Measurements from ENCODE around the gene CD81. TPM values are rescaled to one million over a fixed set of nuclear protein-coding genes. Genes with fewer than 3 reads are reported as not detected.
A peak's percentile ranks its signal among the peaks of the same experiment; 100 is the strongest.

The CD81 gene
- total and polyA plus RNA-seq, 4 donors, result 412 to 708 (median 642) TPM

- peak overlapping the region; percentile 94 to 99 for H3K9ac ChIP-seq (ENCODE audit: insufficient read depth in 1 of 2, low read length in 2 of 2)
- H3K4me3 ChIP-seq, result peak overlapping the region; percentile 81
- H3K27ac ChIP-seq (ENCODE audit: low read depth in 1 of 2, low read length in 1 of 2), result peak overlapping the region; percentile 98 to 99
- WGBS, 2 donors, result 1% methylated on average over 54 to 88 of the region's 88 CpGs
- H3K9me3 ChIP-seq (ENCODE audit: control insufficient read depth in 4 of 4, insufficient read depth in 3 of 4, low read length in 3 of 4), result no peaks in the 10 kb centered on the region
- DNase-seq (peak; percentile 84 to 86 (median 86)), ATAC-seq (ENCODE audit: insufficient read depth, low FRiP score) (peak; percentile 48)
- no peak for TF ChIP-seq CTCF (IDR thresholded peaks at IDR 0.05; ENCODE audit: control extremely low read depth, extremely low read depth)
- H3K27me3 ChIP-seq (ENCODE audit: control insufficient read depth in 3 of 3, insufficient read depth in 3 of 3, low read length in 2 of 3), result no peaks in the 10 kb centered on the region
- H3K36me3 ChIP-seq (ENCODE audit: control insufficient read depth in 4 of 4, insufficient read depth in 4 of 4, low read length in 4 of 4), result peaks cover 0 to 4% (median 1%) of the 10 kb centered on the region in 4 donors
- H3K4me1 ChIP-seq (ENCODE audit: control insufficient read depth in 5 of 5, insufficient read depth in 5 of 5, low read length in 5 of 5), result peaks cover 18 to 48% (median 28%) of the 10 kb centered on the region in 5 donors
Observed at GRCh38 chr11:2377511-2378443, 667 bp downstream of the CD81 start.

GRCh38 chr11:2378527-2379210 is 1.6 kb downstream of the CD81 start:
- Histone ChIP-seq H3K4me3 (peak overlapping the region; percentile 81), H3K4me1 (ENCODE audit: control insufficient read depth in 5 of 5, insufficient read depth in 5 of 5, low read length in 5 of 5) (peaks cover 20 to 57% (median 37%) of the 10 kb centered on the region in 5 donors), H3K36me3 (ENCODE audit: control insufficient read depth in 4 of 4, insufficient read depth in 4 of 4, low read length in 4 of 4) (peaks cover 0 to 7% (median 1%) of the 10 kb centered on the region in 4 donors), H3K27ac (ENCODE audit: low read depth in 1 of 2, low read length in 1 of 2) (peak overlapping the region; percentile 98 to 99), H3K27me3 (ENCODE audit: control insufficient read depth in 3 of 3, insufficient read depth in 3 of 3, low read length in 2 of 3) (no peaks in the 10 kb centered on the region), H3K9me3 (ENCODE audit: control insufficient read depth in 4 of 4, insufficient read depth in 3 of 4, low read length in 3 of 4) (no peaks in the 10 kb centered on the region), H3K9ac (ENCODE audit: insufficient read depth in 1 of 2, low read length in 2 of 2) (peak overlapping the region; percentile 94 to 99)
- no peak for ATAC-seq (ENCODE audit: insufficient read depth, low FRiP score)
- WGBS, 2 donors, result 16 to 35% methylated on average over 23 of the region's 23 CpGs
- no peak for TF ChIP-seq CTCF (IDR thresholded peaks at IDR 0.05; ENCODE audit: control extremely low read depth, extremely low read depth)
- peak; percentile 94 to 98 (median 97) for DNase-seq

GRCh38 chr11:2379466-2380174 is 2.5 kb downstream of the CD81 start:
- ATAC-seq (ENCODE audit: insufficient read depth, low FRiP score), result no peak
- Histone ChIP-seq H3K4me1 (ENCODE audit: control insufficient read depth in 5 of 5, insufficient read depth in 5 of 5, low read length in 5 of 5) (peaks cover 20 to 60% (median 40%) of the 10 kb centered on the region in 5 donors), H3K9ac (ENCODE audit: insufficient read depth in 1 of 2, low read length in 2 of 2) (peak overlapping the region in 1 of 2 donors; percentile 53), H3K36me3 (ENCODE audit: control insufficient read depth in 4 of 4, insufficient read depth in 4 of 4, low read length in 4 of 4) (peaks cover 0 to 7% (median 1%) of the 10 kb centered on the region in 4 donors), H3K9me3 (ENCODE audit: control insufficient read depth in 4 of 4, insufficient read depth in 3 of 4, low read length in 3 of 4) (no peaks in the 10 kb centered on the region), H3K27ac (ENCODE audit: low read depth in 1 of 2, low read length in 1 of 2) (peak overlapping the region; percentile 86 to 98), H3K4me3 (no peak overlapping the region), H3K27me3 (ENCODE audit: control insufficient read depth in 3 of 3, insufficient read depth in 3 of 3, low read length in 2 of 3) (no peaks in the 10 kb centered on the region)
- TF ChIP-seq CTCF (IDR thresholded peaks at IDR 0.05; ENCODE audit: control extremely low read depth, extremely low read depth), result no peak
- DNase-seq, result no peak
- 51 to 70% methylated on average over 11 of the region's 11 CpGs for WGBS, 2 donors

All from lung (tissue), 12 donors.